Fibroblast of peridontal ligament (primary cell): Measurements from ENCODE around the gene MED13L.
A peak's percentile ranks its signal among the peaks of the same experiment; 100 is the strongest.

Experiments
- DNase-seq: peaks from one replicate; pipeline ENCODE4 v3.0.0-alpha.2; 2010; ENCODE audit errors: extremely low read depth

The MED13L gene

GRCh38 chr12:115944392-115944742, 333.1 kb downstream of the MED13L start:
- DNase-seq = no peak

- no peak for DNase-seq
These were observed 333.7 kb downstream of the MED13L start for GRCh38 chr12:115943630-115944391.

- DNase-seq = no peak
These were observed 334.2 kb downstream of the MED13L start for GRCh38 chr12:115943310-115943629.

- no peak for DNase-seq
These were observed 335.1 kb downstream of the MED13L start for GRCh38 chr12:115942346-115942745.

GRCh38 chr12:115941362-115941761, 336.1 kb downstream of the MED13L start:
- peak; percentile 49 for DNase-seq

GRCh38 chr12:115938794-115939377, 338.6 kb downstream of the MED13L start:
- no peak for DNase-seq

- no peak for DNase-seq
These were observed 340.2 kb downstream of the MED13L start for GRCh38 chr12:115936997-115937916.

GRCh38 chr12:115934877-115935276, 342.6 kb downstream of the MED13L start:
- DNase-seq = no peak

- no peak for DNase-seq
These were observed 343.4 kb downstream of the MED13L start for GRCh38 chr12:115934046-115934445.

GRCh38 chr12:115932066-115932465, 345.4 kb downstream of the MED13L start:
- no peak for DNase-seq

- DNase-seq = no peak
These were observed 347.2 kb downstream of the MED13L start for GRCh38 chr12:115930336-115930735.

GRCh38 chr12:115926037-115926670, 351.3 kb downstream of the MED13L start:
- DNase-seq = no peak

- DNase-seq = no peak
These were observed 353.6 kb downstream of the MED13L start for GRCh38 chr12:115923851-115924250.

- DNase-seq = peak; percentile 20
These were observed 354.4 kb downstream of the MED13L start for GRCh38 chr12:115922952-115923564.

- peak; percentile 17 for DNase-seq
These were observed 356.9 kb downstream of the MED13L start for GRCh38 chr12:115920395-115921183.

GRCh38 chr12:115918763-115919162, 358.7 kb downstream of the MED13L start:
- no peak for DNase-seq

- DNase-seq = no peak
These were observed 360.4 kb downstream of the MED13L start for GRCh38 chr12:115916910-115917668.

GRCh38 chr12:115914122-115914521, 363.4 kb downstream of the MED13L start:
- DNase-seq = no peak

- no peak for DNase-seq
These were observed 365.1 kb downstream of the MED13L start for GRCh38 chr12:115912440-115912839.

- no peak for DNase-seq
These were observed 366.1 kb downstream of the MED13L start for GRCh38 chr12:115911360-115911759.
